Stimulated activated CD4-positive, alpha-beta T cell treated with anti-CD3 and anti-CD28 coated beads, Interleukin-4, amount 100 ng/mL, for 48 hours (primary cell): Measurements from ENCODE around the gene TWIST2.

Experiments used
- DNase-seq, 2 donors: peaks; one replicate each; pipeline ENCODE4 v3.0.0-alpha.2; 2020; ENCODE audit warnings: low read depth in 2 of 2

TWIST2 gene

DNA sequence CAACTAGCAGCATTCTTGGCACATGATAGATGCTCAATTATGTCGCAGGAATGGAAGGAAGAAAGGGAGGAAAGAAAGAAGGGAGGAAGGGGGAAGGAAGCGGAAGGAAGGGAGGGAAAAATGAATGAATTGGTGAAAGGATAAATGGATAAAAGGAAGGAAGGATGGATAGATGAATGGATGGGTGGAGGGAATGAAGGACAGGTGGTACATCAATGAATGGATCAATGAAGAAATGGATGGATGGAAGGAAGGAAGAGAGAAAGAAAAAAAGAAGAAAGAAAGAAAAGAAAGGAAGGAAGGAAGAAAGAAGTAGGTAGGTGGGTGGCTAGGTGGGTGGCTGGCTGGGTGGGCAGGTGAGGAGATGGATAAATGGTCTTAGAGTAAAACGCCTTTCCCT lies 56.8 kb downstream of the TWIST2 start:
- DNase-seq: no peak

DNA sequence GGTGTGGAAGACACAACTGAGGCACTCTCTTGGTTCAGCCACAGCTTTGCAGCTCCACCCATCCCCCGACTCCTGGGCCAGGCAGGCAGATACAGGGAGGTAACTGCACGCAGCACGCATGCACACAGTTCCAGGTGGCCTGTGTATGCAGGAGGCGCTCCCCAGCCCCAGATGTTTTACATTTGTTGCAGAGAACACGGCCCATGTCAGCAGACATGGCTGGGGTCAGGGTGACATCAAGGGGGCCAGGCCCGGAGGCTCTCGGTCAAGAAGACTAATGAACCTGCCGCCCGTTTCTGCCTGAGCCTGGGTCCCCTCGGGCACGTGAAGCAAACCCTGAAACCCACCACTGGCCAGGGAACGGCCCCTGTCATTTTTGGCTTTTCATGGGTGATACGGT lies 57.3 kb downstream of the TWIST2 start:
- DNase-seq: no peak

DNA sequence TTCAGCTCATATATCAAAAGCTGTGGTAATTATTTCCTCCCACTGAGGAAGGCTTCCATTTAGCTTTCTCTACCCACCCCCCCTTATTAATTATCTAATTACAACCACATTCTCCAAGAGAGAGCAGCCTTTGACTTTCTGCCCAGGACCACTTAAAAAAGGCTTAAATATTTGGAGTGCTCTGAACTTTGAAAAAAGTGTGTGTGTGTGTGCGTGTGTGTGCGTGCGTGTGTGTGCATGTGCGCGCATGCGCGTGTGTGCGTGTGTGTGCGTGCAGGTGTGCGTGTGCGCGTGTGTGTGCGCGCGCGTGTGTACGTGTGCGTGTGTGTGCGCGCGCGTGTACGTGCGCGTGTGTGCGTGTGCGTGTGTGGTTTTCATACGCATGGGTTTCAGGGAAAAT lies 57.8 kb downstream of the TWIST2 start:
- DNase-seq: no peak

DNA sequence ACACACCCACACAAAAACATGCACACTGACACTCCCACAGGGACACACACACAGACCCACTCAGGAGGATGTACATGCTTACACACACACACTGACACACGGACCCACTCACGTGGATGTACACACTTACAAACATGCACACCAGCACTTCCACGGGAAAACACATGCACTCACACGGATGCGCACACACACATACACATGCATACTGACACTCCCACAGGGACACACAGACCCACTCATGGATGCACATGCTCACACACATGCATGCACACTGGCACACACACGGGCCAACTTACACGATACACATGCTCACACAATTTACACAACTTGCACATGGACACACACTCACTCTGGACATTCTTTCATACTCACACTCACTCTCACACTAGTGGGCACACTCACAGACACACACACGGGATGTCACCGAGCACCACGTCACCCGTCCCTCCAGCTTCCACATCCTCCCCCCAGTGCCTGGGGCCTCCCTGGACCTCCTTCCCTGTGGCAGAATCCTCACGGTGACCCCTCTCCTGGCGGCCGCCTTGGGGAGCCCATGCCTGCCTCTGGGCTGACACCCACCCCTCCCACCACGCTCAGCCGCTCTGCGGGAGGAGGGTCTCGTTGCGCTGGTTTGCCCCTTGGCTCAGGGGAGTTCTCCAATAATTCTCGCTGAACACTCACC lies 58.5 kb downstream of the TWIST2 start:
- DNase-seq: no peak

DNA sequence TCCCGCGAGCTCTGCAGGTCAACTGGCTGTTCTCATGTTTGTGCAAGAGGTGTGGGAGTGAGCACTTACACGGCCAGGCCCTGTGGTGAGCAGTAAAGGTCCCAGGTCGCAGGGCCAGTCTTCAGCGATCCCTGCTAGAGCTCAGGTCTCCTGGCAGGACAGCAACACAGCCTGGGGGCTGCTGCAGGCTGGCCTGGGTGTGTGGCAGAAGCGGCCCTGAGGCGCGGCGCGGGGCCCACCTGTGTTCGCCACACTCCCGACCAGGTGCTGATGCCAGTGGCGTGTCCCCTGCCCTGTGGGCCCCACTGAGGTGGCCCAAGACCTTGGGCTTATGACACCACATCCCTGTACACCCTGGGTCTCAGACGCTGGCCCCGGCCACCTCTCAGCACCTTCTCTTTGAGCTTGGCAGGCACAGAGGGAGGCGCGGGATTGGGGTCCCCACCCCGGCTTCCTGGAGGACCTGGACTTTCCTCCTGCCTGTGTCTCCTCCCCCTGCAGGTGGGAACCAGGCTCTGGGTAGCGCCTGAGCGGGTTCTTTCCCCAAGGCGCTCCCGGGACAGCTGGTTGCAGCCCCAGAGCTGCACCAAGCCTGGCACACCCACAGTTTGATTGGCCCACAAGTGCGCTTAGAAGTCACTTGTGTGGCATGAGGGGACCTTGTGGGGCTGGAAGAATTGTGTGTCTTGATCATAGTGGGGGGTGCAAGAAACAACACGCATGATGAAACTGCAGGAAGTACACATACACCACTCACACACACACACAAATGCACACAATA lies 59.2 kb downstream of the TWIST2 start:
- no peak for DNase-seq

DNA sequence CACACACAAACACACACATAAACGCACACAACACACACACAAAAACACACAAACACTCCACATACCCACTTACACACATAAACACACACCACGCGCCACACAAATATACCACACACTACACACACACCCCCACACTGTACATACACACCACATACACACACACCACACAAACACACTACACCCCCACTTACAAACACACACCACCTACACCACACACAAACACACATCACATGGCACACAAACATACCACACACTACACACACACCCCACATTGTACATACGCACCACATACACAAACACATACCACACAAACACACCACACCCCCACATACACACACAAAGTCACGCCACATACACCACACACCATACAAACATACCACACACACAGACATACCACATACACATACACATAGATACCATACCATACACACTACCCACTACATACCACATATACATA lies 59.9 kb downstream of the TWIST2 start:
- DNase-seq: no peak

DNA sequence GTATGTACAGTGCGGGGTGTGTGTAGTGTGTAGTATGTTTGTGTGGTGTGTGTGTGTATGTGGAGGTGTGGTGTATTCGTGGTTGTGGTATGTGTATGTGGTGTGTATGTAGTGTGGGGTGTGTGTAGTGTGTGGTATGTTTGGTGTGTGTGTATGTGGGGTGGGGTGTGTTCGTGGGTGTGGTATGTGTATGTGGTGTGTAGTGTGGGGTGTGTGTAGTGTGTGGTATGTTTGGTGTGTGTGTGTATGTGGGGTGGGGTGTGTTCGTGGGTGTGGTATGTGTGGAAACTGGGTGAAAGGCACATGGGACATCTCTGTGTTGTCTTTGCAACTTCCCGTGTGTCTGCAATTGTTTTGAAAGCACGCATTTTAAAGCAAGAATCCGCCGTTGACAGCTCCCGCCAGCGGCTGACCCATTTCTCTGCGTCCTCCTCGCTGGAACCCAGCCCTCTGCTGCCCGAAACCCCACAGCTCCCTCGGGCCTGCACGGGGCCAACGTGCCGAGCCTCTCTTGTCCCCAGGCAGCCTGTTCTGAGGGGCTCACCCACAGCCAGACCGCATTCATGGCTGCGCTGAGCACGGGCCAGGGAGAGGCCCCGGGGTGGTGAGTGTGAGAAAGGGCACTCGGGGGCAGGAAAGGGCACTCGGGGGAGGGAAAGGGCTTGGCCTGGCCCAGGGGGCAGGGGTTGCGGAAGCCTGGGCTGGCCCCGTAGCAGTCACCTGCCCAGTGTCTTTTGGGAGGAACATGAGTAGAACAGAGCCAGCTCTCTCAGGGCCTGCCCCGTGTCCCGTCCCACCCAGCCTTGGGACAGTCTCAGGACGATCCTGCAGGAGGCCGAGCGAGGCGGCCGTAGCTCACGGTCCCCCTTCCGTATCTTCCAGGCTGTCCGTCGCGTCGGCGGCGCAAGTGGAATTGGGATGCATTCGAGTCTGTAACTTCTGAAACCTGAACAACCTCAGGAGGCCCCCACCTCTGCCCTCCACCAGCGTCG lies 61.4 kb downstream of the TWIST2 start:
- DNase-seq: no peak

DNA sequence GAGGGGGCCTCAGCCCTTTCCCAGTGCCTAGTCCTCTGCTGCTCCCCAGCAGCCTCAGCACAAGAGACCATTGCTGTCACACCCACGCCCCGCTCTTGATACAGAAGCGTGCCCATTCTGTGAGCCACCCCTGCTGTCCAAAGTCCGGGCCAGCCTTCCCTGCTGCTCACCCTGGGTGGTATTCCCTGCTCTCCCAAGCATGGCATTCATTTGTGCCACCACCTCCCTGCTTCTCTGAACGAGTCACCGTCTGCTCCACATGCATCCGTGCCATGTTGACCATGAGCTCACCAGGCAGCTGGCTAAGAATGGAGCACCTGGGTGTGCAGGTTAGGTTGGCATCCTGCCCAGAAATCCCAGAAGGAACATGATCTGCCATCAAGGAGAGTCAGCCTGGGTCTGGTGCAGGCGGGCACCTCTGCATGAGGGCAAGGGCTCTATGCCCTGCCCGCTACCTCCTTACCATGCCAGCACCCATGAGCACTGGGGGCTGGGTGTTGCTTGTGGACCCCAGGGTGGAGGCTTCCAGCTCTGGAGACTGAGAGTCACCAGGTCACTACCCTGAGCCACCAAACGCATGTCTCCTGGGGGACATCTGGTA lies 63.0 kb downstream of the TWIST2 start:
- DNase-seq: no peak

DNA sequence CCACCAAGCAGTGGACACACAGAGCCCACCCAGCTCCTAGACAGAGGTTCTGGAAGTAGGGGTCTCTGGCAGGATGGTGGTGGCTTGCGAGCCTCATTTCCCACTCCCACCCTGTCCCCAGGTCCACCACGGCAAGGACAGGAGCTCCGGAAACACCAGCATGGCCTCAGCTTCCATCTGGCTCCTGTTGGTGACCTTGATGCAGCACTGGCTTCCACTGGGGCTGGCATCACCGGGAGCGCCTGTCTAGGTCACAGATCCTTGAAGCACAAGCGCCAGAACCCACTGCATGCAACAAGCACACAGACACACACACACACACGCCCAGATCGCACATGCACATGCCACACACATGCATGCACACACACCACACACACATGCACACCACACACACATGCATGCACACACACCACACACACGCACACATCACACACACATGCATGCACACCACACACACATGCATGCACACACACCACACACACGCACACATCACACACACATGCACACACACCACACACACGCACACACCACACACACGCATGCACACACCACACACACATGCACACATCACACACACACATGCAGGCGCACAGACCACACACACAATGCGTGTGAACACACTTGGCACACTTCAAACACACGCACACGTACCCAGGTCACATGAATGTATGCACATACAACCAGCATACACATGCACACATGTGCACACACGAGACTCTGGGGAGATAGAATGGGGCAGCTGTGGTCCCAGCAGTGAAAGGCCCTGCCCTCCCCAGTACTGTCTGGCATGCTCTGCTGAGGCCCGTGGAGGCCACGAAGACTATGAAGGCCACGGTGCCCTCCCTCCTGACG lies 63.7 kb downstream of the TWIST2 start:
- DNase-seq: no peak

DNA sequence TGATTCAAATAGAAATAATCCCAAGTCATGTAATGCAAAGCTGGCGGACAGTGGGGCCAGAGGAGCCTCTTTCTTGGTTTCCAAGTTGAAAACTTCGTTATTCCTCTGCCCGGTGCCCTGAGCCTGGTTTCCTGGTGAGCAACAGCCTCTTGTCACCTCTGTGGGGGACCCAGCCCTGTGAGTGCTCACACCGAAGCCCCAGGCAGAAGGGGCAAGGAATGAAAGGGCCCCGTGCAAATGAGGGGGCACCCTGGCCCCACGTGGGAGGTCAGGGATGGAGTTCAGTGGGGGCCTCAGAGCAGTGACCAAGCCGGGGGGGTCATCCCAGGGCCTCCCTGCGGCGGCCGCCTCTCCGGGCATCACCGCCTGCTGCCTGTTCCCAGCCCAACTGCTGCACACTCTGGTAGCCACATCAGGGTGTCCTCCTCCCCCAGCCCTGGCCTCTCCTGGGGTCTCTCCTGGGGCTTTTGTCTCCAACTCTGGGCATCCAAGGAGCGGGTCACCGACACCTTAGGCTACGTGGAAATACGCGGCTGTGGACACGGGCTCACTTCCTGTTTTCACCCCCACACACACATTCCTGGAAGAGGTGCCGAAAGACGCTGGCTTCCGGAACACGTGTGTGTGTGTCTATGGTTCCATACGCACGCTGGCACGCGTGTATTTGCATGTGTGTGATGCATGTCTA lies 64.5 kb downstream of the TWIST2 start:
- no peak for DNase-seq

DNA sequence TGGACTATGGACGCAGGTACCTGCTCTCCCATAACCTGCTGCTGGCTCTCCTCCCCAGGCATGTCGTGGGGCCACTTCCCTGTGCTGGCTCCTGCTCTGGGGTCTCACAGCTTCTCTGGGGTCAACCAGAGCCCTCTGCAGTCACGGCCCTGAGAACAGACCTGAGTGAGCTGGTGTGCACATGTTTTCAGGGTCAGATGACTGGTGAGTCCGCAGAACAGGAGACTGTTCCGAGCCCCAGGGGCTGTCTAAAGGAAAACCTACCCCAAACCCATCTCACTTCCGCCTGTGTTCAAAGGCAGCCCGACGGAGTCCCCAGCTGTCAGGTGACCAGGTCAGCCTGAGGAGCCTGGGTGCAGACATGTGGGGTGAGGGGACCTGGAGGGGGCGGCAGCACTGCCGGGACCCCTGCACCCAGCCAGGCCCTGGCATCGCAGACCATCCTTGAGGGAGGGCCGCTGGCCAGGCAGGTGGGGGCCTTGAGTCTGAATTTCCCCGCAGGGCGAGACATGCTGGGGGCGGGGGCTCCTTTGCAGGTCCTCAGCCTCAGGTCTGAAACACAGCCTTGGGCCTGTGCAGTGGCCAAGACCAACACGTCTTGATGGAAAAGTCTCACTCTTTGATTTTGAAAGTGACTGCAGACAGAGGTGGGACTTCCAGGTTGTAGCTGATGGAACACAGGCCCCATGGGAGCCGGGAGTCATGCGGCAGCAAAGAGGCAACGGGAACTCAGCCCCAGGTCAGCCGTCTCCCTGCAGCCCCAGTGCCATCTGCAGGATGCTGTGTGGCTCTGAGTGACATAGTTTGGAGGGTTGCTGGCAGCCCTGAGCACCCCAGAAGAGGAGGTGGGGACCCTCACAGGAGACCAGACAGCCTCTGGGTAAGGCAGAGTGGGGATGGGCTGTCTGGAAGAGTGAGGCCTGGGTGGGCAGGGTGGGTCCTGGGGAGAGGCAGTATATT lies 65.3 kb downstream of the TWIST2 start:
- DNase-seq: no peak

DNA sequence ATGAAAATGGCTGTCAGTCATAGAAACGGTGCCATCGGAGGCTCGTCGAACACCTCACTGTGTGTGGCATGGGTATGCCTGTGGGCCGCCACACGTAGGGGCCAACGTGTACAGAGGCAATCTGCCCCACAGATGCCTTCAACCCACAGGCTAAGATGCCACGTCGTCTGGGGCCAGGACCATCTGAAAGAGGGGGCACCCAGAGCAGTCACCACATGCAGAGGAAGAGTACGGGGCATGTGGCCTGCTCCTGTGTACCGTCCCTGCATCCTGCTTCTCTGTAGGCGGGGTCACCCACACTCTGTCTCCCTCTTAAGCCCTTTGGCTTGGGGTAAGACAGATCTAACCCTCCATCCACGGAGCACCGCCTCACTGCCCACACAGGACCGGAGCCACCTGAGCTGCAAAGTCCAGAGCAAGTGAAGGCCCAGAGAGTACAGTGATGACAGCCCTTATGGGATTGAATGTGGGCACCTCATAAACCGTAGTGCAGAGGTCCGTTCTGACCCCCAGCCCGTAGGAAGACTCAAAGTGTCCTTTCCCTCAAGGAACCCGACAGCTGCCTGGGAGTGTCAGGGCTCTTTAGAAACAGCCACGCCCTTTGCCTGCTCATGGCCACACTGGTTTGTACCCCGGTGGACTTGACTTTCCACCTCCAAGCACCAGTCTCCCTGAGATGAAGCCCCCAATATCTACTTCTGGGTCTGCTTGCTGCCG lies 66.2 kb downstream of the TWIST2 start:
- no peak for DNase-seq

DNA sequence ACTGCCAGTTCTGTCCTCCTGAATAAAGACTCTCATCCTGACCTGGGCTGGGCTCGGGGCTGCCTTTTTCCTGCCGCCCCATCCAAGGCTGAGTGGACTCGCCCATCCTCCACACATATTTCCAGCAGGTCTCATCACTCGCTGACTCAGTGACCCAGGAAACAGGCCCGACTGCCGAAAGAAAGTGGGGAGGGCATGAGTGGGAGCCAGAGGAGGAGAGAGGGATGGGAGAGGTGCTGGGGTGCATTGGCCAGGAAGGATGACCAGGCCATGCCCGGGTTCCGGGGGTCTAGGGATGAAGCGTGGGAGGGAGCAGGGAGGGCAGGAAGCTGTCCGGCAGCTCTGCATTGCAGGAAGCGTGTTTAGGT lies 66.7 kb downstream of the TWIST2 start:
- DNase-seq: no peak

DNA sequence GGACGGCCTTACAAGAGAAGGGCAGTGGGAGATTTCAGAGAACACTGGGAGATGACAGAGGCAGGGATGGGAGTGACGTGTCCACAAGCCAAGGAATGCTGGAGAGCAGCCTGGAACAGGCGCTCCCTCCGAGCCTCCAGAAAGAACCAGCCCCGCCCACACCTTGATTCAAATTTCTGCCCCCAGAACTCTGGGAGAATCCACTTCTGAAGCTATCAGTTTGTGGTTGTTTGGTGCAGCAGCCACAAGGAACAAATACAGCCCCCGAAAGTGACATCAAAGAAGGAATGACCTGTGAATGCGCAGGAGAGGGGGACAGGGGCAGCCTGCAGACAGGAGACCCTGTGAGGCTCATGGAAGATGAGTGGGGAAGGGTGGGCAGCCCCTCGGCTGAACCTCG lies 67.3 kb downstream of the TWIST2 start:
- DNase-seq: no peak

DNA sequence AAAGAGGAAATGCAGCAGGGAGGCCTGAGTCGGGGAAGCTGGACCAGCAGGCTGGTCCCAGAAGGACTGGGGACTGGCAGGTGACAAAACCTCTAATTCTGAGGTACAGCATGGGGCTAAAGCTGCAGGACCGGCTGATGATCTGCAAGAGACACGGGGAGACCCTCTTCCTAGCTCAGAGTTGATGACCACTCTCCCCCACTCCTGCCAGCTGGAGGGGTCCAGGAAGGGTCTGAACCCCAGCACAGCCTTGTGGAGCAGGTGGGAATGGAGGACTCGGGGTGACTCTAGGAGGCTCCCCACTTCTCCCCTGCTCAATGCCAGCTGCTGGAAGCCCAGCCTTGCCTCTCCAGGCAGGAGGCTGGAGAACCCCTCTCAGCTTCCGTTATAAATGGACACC lies 67.7 kb downstream of the TWIST2 start:
- no peak for DNase-seq

DNA sequence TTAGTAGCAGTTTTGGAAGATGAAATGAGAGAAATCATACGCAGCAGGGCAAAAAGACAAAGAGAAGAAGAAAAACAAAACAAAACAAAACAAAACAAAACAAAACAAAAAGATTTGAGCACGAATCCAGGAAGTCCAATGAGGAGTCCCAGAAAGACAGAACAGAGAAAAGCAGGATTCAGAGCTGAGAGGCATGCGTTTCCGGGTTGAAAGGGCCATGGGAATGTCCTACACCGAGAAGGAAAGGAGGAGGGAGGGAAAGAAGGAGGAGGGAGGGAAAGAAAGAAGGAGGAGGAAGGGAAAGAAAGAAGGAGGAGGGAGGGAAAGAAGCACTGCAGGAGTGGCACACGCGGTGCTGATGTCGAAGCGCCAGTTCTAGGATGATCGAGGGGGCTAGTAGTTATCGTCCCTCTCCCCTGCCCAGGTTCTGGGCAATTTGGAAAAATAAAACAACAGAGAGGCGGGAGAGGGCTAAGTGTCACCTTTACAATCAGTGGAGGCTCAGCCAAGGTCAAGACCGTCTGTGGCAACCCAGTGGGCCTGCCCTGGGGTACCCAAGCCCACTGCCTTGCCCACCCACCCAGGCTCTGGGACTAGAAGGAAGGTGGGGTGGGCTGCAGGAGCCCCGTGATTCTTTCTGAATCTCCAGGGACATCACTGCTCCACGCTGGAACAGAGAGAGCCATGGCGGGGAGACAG lies 68.4 kb downstream of the TWIST2 start:
- no peak for DNase-seq

DNA sequence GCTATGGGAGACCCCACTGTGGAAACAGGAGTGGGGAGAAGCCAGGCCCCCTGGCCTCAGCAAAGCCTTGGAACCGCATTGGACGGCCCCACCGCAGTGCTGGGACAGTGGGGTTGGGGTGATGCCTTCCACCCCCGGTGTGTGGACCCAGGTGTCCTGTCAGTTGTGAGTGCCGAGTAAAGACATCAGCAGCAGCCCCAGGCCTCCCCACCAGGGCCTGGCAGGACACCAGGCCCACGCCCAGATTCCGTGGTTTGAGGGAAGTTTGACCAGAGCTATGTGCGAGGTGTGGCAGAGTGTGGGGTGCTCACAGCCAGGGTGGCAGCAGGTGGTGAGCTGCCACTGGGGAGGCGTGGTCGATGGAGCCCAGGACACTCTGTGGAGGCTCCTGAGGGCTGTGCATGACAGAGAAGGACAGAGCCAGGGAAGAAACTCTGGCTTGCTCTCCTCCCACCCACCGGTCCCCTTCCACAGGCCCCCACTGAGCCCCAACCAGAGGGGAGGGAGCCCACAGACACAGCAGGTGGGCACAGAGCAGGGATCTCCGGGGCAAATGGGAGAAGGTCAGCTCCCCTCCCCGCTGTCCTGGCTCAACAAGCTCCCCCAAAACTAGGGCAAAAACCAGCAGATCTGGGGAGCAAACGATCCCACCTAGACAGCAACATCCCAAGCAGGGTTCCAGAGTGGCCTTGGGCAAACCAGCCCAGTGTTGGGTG lies 69.1 kb downstream of the TWIST2 start:
- DNase-seq: no peak
